Ovary (tissue), 9 donors: ENCODE measurements around the gene APCDD1. TPM values are rescaled to one million over a fixed set of nuclear protein-coding genes. Genes with fewer than 3 reads are reported as not detected.

ENCODE experiments used
- DNase-seq, 5 donors: peaks; one replicate each; pipeline ENCODE4 v3.0.0-alpha.2; 2019 to 2020
- H3K27ac ChIP-seq, 2 donors: fragments of 200-600 bp; one replicate each; pipeline versions ENCODE4 v1.5.1 to v1.8.0; 2019 to 2022
- H3K27me3 ChIP-seq: fragments of 200-600 bp; one replicate; pipeline ENCODE4 v1.8.0; 2022
- H3K36me3 ChIP-seq: fragments of 200-600 bp; sonication (generic); one replicate; pipeline ENCODE4 v1.5.1; 2019
- H3K4me1 ChIP-seq: one replicate; pipeline ENCODE4 v1.8.1; 2013; ENCODE audit warnings: mild to moderate bottlenecking, moderate library complexity; ENCODE audit not compliant: insufficient read depth
- H3K4me3 ChIP-seq: fragments of 200-600 bp; sonication (generic); one replicate; pipeline ENCODE4 v1.5.1; 2017
- H3K9me3 ChIP-seq, 2 donors: fragments of 200-600 bp in 1 of 2; sonication (generic) in 1 of 2; one replicate each; pipeline versions ENCODE4 v1.5.1 to v1.8.1; 2013 to 2019; ENCODE audit warnings: mild to moderate bottlenecking in 1 of 2, moderate library complexity in 1 of 2
- CTCF ChIP-seq, 3 donors: fragments of 450-650 bp in 2 of 3; fragments of 200-600 bp in 1 of 3; IDR thresholded peaks; one replicate each; pipeline versions ENCODE4 v1.5.1 to v1.8.0; 2016 to 2022; ENCODE audit warnings: antibody characterized with exemption in 3 of 3, mild to moderate bottlenecking in 1 of 3
- EP300 ChIP-seq: sonication (generic); formaldehyde crosslinking; IDR thresholded peaks from one replicate; pipeline ENCODE4 v1.6.1; 2017; ENCODE audit warnings: antibody characterized with exemption
- POLR2A ChIP-seq: fragments of 450-650 bp; IDR thresholded peaks from one replicate; pipeline ENCODE4 v1.6.1; 2017; ENCODE audit warnings: antibody characterized with exemption, mild to moderate bottlenecking, moderate library complexity
- WGBS, 3 donors: extraction: QIAGEN DNeasy Blood & Tissue Kit in 1 of 3; methylation state at CpG; one replicate each; pipeline versions ENCODE4 v1.1.5 to v1.1.7; 2013 to 2017; 5-methylcytosine and 5-hydroxymethylcytosine counted together
- intact Hi-C, 4 donors: fragments of 100-400 bp; cut with DNase I; formaldehyde crosslinking; loops; one replicate each; pipeline versions ENCODE4 v1.11.0 to v1.15.1; 2022 to 2023
- polyA plus RNA-seq, 2 donors: library from polyadenylated mRNA; stranded (reverse); fragments of 200-250 nt in 1 of 2; fragments of 350-450 nt in 1 of 2; fragmentation: Illumina TruSeq in 1 of 2; extraction: RNeasy Lipid Tissue Mini Kit (QIAGEN cat#74804) in 1 of 2; gene quantifications; one replicate each; pipeline ENCODE4 v1.2.3, GENCODE V29; 2013 to 2014
- total RNA-seq, 7 donors: library from RNA; depleted of rRNA in 2 of 7; stranded (reverse); fragments of >200 nt in 2 of 7; fragmentation: NEBNext Ultra II Directional in 3 of 7; extraction: Animal tissue kit (Norgen Biotek cat#: 25700) in 3 of 7; gene quantifications; one replicate each; pipeline versions ENCODE4 v1.1.0 to v1.2.4, GENCODE V29; 2016 to 2023
- donor health status: DM: no; HTN: no; CAD: no; lungs with moderate emphysema.
- donor health status: DM: no; HTN: no; CAD: no.
- donor health status: Bipolar disorder and iron deficiency.
- donor health status: DM: yes; HTN: yes; CAD: no.
- donor health status: DM: no; HTN: no; CAD: no.
- donor health status: DM: yes; HTN: yes; CAD: no.

Gene APCDD1
- total and polyA plus RNA-seq, 9 donors, result 21.1 to 112 (median 60.6) TPM

DNA sequence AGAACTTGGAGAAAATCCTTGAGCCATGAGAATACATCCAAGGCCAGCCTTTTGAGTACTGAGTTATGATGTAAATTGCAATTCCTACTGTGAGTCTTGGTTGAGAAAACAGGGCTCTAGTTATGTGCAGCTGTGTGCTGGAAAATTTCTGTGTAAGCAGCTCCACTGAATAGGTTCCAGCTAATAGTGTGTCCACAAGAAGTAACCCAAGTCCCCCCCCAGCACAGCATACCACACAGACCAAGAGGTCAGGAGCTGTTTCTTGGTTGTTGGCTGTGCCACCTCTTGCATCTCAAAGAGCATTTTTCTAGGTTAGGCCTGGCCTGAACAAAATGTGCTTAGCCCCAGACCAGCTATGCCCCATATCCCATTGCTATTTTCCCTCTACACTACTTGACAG, 36.8 kb upstream of the APCDD1 start:
- no peak overlapping the region for H3K4me3 ChIP-seq
- intact Hi-C loops, result no loop called here
- TF ChIP-seq EP300 (no peak), CTCF (IDR thresholded peaks at IDR 0.05) (no peak), POLR2A (no peak)
- DNase-seq, result no peak
- H3K9me3 ChIP-seq, result no peaks in the 10 kb centered on the region
- peaks cover 2% of the 10 kb centered on the region for H3K4me1 ChIP-seq
- no peaks in the 10 kb centered on the region for H3K36me3 ChIP-seq
- no peak overlapping the region for H3K27ac ChIP-seq
- H3K27me3 ChIP-seq, result no peaks in the 10 kb centered on the region

- DNase-seq, result no peak
- H3K27ac ChIP-seq, result no peak overlapping the region
- no peaks in the 10 kb centered on the region for H3K27me3 ChIP-seq
- intact Hi-C loops, result no loop called here
- no peak for TF ChIP-seq POLR2A
- no peak for TF ChIP-seq EP300
- TF ChIP-seq CTCF (IDR thresholded peaks at IDR 0.05), result no peak
- H3K4me1 ChIP-seq, result peaks cover 2% of the 10 kb centered on the region
- no peaks in the 10 kb centered on the region for H3K36me3 ChIP-seq
- no peaks in the 10 kb centered on the region for H3K9me3 ChIP-seq
- no peak overlapping the region for H3K4me3 ChIP-seq
Measured at GRCh38 chr18:10418836-10419235, 35.6 kb upstream of the APCDD1 start.

GRCh38 chr18:10419420-10420103, 34.9 kb upstream of the APCDD1 start:
- Histone ChIP-seq H3K4me3 (no peak overlapping the region), H3K9me3 (no peaks in the 10 kb centered on the region), H3K4me1 (peaks cover 5% of the 10 kb centered on the region), H3K27me3 (no peaks in the 10 kb centered on the region), H3K36me3 (no peaks in the 10 kb centered on the region), H3K27ac (no peak overlapping the region)
- 59 to 64% (median 60%) methylated on average over 5 of the region's 5 CpGs for WGBS, 3 donors
- no peak for DNase-seq
- intact Hi-C loops, result no loop called here
- TF ChIP-seq EP300 (no peak), POLR2A (no peak), CTCF (IDR thresholded peaks at IDR 0.05) (no peak)

DNA sequence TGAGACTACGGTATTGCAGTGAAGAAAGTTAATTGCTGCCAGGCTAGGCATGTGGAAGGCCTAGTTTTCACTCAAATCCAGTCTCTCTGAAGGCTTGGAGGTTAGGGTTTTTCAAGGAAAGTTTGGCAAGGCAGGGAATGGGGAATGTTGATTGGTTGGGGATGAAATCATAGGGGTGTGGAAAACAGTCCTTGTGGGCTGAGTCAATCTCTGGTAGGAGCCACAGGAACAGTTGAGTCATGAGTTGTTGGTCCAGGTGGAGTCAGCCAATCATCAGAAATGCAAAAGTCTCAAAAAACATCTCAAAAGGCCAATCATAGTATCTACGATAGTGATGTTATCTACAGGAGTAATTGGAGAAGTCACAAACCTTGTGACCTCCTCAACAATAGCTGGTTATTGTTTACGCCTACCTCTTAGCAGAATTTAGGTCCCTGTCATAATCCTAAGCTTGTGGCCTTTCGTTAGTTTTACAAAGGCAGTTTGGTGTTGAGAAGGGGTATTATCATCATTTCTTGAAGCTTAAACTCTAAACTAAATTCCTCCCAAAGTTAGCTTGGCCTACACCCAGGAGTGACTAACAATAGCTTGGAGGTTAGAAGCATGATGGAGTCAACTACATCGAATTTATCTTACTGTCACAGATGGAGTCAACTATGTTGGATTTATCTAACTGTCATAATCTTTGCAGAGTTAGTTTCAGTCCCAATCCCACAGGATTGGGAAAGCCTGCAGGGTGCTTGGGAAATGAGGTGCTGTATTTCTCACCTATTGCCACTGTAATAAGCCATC, 33.7 kb upstream of the APCDD1 start:
- Histone ChIP-seq H3K36me3 (no peaks in the 10 kb centered on the region), H3K27ac (no peak overlapping the region), H3K4me1 (peaks cover 7% of the 10 kb centered on the region), H3K9me3 (no peaks in the 10 kb centered on the region), H3K4me3 (no peak overlapping the region), H3K27me3 (no peaks in the 10 kb centered on the region)
- TF ChIP-seq CTCF (IDR thresholded peaks at IDR 0.05) (no peak), EP300 (no peak), POLR2A (no peak)
- 74 to 79% (median 77%) methylated on average over 5 of the region's 5 CpGs for WGBS, 3 donors
- intact Hi-C loops, result no loop called here
- DNase-seq, result no peak
